NCI-H2196 treated with DMSO at 0.1 percent for 48 hours (cell line): ENCODE results near the gene TMEM127.
A peak's percentile ranks its signal among the peaks of the same experiment; 100 is the strongest.
"Not testable (repeated sequence)": the region's sequence is repeated elsewhere in the genome, so short reads cannot be mapped to it uniquely, and the experiment has no call there.

Source experiments
- DNase-seq: peaks from one replicate; lab custom pipeline; 2025; ENCODE audit not compliant: unreplicated experiment; lab: John Stamatoyannopoulos, UW

TMEM127 gene, protein sequence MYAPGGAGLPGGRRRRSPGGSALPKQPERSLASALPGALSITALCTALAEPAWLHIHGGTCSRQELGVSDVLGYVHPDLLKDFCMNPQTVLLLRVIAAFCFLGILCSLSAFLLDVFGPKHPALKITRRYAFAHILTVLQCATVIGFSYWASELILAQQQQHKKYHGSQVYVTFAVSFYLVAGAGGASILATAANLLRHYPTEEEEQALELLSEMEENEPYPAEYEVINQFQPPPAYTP

DNA sequence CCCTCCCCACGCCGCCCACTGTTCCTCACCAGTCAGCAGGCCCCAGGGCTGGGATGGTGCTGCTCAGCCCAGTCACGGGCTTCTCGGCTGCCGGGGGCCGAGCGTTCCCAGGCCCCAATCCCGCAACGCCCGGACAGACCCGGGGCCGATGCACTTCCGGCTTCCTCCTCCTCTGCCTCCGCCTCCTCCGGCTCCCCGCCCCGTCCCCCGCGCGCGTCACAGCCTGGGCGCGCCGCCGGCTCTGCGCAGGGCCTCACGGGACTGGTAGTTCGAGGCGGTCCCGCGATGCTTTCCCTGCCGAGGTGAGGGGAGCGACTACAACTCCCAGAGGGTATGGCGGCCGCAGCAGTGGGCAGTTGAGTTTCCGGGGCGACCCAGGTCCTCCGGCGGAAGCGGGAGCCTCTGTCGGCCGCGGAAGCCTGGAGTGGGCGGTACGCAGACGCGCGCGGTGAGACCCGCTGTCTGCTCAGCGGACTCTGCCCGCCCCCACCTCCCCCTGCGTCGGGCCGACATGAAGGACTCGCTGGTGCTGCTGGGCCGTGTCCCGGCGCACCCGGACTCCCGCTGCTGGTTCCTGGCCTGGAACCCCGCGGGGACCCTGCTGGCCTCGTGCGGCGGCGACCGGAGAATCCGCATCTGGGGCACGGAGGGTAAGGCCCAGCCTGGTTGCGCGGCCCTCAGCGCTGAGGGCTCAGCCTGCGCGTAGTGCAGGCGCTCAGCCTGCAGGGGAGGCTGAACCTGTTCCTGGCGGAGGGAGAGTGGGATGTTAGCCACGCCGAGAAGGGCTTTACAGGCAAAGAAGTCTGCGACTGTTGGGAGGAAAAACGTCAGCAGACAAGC, at the start of gene TMEM127, which contains the start of gene CIAO1:
Gene TMEM127, minus strand, starts transcription at position 158 of the 840 bp plus-strand sequence. CDS start 616 bp downstream, outside the sequence.
Gene CIAO1, plus strand, starts transcription at position 386 of the 840 bp plus-strand sequence. Its CDS starts 126 bp downstream, at position 512.
- peak; percentile 96 for DNase-seq

DNA sequence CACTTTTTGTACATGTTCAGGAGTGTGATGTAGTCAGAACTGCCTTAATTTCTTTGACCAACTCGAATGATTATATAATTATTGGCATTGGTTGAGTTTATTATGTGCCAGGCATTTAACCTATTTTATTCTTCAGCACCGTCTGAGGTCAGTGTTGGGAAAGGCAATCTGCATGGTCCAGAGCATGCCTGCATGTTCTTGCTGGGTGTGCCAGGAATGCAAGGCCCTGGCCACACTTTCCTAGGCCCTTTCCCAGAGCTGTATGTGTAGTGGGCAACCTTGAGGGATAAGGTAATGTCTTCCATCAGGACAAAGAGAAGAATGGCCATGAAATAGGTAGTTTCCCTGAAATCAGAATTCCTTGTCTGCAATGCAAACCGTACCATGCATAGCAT, 49.2 kb upstream of the TMEM127 start:
- DNase-seq = no peak

DNA sequence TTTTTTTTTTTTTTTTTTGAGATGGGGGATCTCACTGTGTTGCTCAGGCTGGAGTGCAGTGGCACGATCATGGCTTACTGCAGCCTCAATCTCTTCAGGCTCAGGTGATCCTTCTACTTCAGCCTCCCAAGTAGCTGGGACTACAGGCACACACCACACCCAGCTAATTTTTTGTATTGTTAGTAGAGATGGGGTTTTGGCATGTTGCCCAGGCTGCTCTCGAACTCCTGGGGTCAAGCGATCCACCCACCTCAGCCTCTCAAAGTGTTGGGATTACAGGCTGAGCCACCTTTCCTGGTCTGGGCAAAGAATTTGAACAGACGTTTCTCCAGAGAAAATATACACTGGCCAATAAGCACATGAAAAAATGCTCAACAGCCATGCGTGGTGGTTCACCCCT, 42.5 kb upstream of the TMEM127 start:
- DNase-seq = no peak

DNA sequence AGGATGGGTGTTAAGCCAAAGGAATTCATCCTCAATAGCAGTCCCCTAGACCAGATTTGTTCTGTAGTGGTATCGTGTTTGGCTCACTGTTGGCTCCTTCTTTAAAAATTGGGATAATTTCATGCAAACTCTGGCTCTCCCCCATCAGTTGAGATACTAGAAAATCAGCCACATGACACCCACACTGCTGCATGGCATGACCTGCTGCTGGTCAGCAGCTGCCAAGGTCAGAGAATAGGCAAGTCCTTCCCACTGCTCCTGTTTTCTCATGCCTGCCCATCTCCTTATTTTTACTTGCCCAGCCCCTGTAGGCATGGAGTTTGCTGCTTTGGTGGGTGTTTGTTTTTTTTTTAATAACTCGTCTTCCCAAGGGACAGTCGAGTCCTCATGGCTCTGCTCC, 40.6 kb upstream of the TMEM127 start:
- no peak for DNase-seq

DNA sequence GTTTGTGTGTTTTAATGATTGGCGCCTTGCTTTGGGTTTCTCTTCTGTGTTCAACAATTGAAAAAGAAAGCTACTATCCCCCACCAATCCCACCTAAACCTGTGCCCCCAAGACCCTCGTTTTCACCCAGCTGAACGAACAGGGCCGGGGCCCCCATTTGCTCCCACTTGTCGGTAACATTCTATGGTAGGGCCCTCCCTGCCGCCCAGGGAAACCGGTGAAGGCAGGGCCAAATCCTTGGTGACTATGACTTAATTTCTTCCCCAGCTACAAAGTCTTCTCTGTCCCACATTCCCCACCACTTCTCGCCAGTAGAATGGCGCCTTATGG, 40.1 kb upstream of the TMEM127 start:
- no peak for DNase-seq

DNA sequence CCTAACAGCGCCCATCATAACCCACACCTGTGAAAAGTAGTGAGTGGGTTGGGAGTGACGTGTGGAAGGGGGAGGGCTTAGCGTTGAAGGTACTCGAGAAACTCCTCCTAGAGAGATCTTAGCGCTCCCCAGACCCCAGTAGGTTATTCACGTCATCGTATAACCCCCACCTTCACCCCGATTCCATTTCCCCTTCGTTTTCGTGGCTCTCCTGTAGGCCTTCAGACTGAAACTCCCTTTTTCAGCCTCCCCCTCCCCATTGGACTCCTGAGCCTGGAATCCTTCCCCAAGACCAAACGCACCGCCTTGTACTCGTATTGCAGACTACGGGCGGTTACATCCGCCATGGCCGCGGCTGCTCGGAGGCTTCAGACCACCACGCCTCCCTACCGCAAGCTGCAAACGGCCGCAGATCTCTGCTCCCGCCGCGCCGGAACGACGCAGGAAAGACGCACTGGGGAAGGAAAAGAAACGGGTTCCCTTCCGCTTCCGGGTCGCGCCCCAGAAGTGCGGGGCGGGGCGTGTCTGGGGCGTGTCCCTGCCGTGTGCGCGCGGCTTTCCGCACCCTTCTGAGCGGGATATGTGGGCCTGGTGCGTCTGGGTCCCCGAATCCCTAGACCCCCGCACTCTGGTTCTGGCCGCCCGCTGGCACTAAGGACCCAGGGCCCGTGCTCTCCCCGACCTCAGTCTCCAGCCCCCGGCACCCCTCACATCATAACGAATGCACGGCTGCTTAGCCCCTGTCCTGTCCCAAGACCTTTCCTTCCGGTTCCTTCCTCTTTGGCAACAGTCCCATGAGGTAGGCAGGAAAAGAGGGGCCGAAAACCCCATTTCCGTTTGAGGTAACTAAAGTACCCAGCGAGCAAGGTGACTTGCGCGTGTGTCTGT, 39.5 kb upstream of the TMEM127 start, which contains the start of gene SNRNP200:
Gene SNRNP200, minus strand, starts transcription at position 456 of the 888 bp plus-strand sequence. Its CDS starts 109 bp downstream, at position 347.
- peak; percentile 85 for DNase-seq

DNA sequence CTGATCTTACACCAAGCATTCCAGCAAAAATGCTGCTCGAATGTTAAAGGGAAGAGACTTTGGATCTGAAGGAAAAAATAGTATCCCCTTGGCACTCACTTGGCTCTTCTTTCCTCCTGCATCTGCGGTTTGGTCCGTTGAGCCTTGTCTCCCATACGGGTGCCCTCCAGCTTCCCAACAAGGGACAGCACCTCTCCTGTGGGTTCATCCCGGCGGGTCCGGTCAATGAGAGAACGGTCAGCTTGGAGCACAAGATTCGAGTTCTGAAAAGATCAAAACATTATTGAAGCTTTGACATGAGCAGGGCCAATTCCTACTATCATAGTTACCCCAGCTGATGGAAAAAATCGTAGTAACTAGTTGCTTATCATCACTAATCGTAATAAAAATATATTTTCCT, 38.8 kb upstream of the TMEM127 start:
- DNase-seq = no peak

DNA sequence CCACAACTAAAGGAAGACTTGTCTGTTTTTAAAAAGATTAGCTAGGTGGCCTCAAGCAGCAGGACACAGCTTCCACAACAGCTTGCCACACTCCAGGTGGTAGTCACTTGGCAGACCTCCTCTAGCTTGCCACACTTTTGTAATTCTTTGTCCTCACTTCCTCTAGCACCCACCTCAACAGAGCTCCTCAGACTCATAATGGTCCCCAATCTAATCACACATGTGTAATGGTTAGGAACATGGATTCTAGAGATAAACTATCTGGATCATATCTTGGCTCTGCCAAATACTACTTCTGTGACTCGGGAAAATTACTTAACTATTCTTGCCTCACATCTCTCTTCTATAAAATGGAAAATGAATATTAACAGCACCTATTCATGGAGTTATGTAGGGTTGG, 36.1 kb upstream of the TMEM127 start:
- no peak for DNase-seq

DNA sequence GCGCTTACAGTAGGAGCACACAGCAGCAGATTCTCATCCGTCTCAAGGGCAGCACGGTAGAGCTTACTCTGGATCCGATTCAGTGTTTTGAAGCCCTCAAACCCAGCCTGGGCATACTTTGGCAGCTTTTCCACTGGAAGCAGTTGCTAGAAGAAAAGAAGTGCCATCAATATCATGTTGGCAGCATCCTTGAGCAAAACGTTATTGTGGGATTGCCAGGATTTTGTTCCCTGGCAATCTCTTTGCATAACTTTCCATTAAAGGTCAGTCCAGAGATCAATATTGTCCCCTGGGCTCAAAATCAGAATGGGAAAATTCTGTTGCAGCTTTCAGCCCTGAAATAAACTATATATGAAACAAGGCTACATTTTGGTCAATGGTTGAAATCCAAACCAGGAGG, 31.1 kb upstream of the TMEM127 start:
- DNase-seq = no peak

DNA sequence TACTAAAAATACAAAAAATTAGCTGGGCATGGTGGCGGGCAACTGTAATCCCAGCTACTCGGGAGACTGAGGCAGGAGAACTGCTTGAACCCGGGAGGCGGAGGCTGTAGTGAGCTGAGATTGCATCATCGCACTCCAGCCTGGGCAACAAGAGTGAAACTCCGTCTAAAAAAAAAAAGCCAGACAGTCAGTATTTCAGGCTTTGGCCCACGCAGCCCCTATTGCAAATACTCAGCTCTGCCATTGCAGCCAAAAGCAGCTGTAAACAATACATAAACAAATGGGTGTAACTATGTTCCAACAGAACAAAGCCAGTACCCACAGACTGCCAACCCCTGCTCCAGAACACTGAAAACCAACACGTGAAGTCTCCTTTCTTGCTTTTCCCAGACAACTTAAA, 28.5 kb upstream of the TMEM127 start:
- DNase-seq = not testable (repeated sequence)

DNA sequence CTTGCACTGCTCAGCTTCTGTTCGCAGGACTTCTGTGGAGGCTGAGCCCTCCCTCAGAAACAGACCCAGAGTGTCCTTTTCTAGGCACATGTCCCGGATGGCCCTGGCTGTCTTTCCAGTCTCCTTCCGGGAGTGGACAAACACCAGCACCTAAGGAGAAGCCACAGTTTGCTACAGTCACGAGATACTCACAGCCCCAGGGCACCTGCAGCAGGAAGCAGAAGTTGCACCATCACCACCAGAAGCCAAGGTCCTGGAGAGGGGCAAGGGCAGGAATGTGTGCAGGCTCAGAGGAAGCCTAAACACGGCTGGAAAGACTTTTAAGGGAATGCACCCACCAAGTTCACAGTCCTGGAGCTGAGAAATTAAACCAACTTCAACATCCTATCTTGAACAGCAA, 26.0 kb upstream of the TMEM127 start:
- DNase-seq = no peak

DNA sequence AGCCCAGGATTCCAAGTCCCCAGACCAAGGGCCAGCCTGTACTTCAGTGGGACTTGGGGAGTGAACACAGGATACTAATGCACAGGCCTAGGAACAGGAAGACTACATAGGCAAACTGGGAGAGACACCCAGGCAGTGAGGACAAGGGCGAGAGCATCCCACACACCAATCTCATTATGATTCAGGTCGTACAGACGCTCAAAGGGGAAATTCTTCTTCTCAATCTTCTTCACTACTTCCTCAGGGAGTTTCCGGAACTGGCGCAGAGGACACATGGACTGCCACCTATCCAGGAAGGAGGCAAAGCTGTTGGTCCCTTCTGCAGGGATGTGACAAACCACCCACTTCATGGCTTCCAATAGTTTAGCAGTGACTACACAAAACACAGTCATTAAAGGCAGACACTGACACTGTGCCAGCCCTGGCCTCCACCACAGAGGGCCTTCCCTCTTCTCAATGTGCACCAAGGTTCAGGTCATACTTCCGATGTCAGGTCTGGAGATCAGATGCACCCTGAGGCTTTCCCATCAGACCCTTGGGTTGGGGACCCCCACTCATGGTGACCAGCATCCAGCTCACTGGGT, 21.6 kb upstream of the TMEM127 start:
- DNase-seq = no peak

DNA sequence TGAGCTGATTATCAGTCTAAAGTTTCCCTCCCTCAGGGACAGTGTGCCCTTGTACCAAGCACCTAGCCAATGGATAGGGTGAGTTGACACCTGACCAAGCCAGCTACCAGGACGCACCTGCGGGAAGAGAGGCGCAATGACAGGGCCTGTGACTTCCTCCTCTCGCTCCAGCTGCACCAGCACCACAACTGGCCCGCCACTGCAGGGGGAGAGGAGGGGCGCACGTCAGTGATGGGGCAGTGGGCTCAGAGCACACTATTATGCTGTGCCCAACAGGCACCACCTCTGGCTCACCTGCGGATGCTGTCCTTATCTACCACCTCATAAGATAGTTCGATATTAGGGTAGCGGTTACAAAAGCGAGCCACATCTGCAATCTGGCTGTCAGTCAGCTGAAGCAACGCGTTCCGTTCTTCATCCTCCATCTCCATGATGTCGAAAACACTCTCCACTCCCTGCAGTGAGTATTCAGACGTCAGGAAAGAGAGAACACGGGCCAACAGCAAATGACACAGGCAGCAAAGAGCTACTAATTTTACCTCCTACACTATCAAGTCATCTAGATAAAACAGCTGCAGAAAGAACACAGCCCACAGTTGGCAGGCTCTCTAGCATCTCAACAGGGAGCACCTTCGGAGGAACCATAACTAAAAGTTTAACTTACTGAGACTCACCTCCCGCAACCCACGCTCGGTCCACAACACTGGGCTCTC, 11.1 kb upstream of the TMEM127 start:
- no peak for DNase-seq

DNA sequence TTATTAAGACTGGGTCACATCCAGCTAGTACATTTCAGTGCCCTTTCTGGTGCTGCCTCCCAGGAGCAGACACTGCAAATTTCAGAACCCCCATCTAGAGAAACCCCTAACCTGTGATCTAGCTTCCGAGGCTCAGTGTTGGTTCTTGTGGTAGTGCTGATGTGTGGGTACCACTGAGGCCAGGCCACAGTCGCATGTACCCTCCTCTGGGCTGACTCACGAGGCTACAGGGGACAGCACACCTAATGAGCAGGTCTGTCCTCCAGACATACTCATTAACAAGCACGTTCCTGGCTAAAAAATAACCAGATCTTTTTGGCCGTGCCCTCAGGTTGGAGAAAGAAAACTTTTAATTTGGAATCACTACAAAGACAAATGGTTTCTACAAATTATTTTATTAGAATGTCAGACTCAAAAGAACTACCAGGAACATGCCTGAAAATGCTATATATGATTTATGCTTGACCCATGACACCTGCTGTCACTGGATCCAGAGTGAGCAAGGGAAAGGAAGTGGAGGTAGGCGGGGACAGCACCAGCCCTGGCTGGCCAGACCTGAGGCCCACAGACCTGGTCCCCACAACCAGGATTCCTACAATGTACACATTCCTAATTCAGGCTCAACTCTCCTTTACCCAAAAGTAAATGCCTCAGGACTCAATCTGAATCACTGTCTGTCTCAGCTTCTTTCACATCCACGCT, 8.7 kb upstream of the TMEM127 start:
- no peak for DNase-seq

DNA sequence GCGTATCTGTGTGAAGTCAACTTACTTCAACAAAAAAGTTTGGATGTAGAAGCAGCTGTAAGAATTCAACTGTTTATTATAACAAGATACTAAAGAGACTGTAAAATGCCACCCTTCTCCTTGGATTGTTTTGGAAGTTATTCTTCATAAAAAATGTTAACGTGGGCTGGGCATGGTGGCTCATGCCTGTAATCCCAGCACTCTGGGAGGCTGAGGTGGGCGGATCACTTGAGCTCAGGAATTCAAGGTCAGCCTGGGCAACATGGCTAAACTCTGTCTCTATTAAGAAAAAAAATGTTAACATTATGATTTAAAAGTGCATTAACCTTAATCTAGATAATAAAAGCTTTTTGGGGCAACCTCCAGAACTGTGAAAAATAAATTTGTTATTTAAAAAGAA, 8.0 kb upstream of the TMEM127 start:
- DNase-seq = no peak

DNA sequence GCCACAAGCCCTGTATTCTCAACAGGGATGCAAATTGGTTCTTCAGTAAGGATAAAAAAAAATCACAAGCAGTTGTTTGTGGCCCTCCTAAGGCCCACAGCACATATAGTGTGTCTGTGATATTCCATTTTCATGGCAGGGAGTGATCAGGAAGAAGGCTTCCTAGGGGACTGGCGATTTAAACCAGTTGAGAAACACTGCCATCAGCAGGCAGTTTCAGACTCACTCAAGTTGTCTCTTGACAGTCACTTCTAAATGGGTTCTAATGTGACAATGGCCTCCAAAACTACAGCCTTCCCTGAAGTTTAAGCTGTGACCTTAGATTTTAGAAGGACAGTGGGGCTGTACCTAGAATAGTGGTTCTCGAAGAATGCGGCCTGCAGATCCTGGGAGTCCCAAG, 6.2 kb upstream of the TMEM127 start:
- DNase-seq = no peak

DNA sequence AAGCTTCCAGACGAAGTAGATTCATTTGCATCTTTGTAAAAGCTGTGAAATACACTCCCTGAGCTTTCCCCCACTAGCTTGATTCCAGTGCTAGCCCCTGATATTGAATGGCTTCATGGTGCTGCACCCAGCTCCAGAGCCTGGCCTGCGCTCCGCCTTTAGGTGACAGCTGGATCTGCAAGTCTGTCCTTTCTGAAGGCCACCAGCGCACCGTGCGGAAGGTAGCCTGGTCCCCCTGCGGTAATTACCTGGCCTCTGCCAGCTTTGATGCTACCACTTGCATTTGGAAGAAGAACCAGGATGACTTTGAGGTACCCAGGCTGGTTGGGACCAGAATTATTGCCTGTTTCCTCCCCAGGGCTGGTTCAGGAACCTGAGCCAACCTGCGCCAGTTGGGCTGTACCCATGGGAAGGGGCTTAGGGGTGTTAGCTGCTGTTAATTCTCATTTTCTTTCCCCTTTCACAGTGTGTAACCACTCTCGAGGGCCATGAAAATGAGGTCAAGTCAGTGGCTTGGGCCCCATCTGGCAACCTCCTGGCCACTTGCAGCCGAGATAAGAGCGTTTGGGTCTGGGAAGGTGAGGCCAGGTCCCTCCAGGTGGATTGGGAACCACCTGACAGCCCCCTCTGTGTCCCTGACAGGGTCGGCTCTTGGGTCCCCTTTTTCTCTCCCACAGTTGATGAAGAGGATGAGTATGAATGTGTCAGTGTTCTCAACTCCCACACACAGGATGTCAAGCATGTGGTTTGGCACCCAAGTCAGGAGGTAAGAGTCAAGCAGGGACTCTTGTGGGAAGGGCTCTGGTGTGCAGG, 1.6 kb upstream of the TMEM127 start:
- peak; percentile 21 for DNase-seq

DNA sequence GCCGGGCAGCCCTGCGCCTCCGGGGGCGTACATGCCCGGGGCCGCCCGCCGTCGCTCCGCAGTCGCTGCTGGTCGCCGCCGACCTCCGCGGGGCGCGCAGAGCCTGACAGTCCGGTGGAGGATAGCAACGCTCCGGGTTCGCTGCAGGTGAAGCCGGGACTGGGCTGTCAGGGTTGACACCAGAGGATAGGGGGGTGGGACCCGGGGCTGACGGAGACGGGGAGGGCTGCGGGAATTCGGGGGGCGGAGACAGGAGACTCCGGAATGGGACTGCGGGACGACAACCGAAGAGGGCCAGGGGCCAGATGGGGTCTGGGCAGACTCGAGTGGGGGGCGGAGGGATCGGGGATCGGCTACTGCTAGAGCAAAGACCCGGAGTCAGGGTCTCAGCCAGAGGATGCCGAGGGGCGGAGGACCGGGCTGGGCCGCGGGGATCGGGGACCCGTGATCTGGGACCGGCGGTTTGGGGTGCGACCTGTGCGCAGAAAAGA, 403 bp downstream of the TMEM127 start:
- no peak for DNase-seq
